Activated CD4-positive, alpha-beta T cell treated with anti-CD3 and anti-CD28 coated beads for 36 hours (primary cell): ENCODE data around the gene ERVFRD-1. TPM values are rescaled to one million over a fixed set of nuclear protein-coding genes. Genes with fewer than 3 reads are reported as not detected.

Experiments
- ATAC-seq: fragments of 200-7000 bp; cut with Tn5 transposase; one replicate; pipeline ENCODE4 v1.10.0; 2021; ENCODE audit warnings: mild to moderate bottlenecking, moderate library complexity
- CTCF ChIA-PET: fragments of 350-600 bp; sonication (Branson Sonifier 250); formaldehyde crosslinking; loops from one replicate; lab custom pipeline; 2021; ENCODE audit warnings: antibody characterized with exemption; lab: Charles Lee
- POLR2A ChIA-PET: fragments of 350-600 bp; sonication (Branson Sonifier 250); formaldehyde crosslinking; loops from one replicate; lab custom pipeline; 2021; ENCODE audit warnings: antibody characterized with exemption, inconsistent platforms; lab: Charles Lee
- DNase-seq: peaks from one replicate; pipeline ENCODE4 v3.0.0-alpha.2; 2020
- H3K27ac Mint-ChIP-seq: one replicate; pipeline ENCODE4 v1.8.0; 2021; ENCODE audit warnings: mixed read lengths
- H3K27me3 Mint-ChIP-seq: one replicate; pipeline ENCODE4 v1.8.0; 2021; ENCODE audit warnings: mixed read lengths
- H3K36me3 Mint-ChIP-seq: one replicate; pipeline ENCODE4 v1.8.0; 2021; ENCODE audit warnings: low read depth, mixed read lengths
- H3K4me1 Mint-ChIP-seq: one replicate; pipeline ENCODE4 v1.8.0; 2021; ENCODE audit warnings: mixed read lengths
- H3K4me3 Mint-ChIP-seq: one replicate; pipeline ENCODE4 v1.8.0; 2021; ENCODE audit warnings: mild to moderate bottlenecking, moderate library complexity, mixed read lengths
- H3K9me3 Mint-ChIP-seq: one replicate; pipeline ENCODE4 v1.8.0; 2021; ENCODE audit warnings: low read depth, mixed read lengths
- intact Hi-C, 2 experiments: fragments of 100-400 bp; cut with DNase I in 1 of 2; cut with micrococcal nuclease in 1 of 2; formaldehyde crosslinking; loops; one replicate each; pipeline versions ENCODE4 v1.14.2 to v1.15.1; 2022 to 2024; cut with DNase I, micrococcal nuclease
- total RNA-seq, 2 experiments: library from RNA; stranded (reverse); gene quantifications; one replicate each; pipeline ENCODE4 v1.2.3, GENCODE V29; 2021

ERVFRD-1 gene
- total RNA-seq, 2 experiments from 2014 or later: not detected

DNA sequence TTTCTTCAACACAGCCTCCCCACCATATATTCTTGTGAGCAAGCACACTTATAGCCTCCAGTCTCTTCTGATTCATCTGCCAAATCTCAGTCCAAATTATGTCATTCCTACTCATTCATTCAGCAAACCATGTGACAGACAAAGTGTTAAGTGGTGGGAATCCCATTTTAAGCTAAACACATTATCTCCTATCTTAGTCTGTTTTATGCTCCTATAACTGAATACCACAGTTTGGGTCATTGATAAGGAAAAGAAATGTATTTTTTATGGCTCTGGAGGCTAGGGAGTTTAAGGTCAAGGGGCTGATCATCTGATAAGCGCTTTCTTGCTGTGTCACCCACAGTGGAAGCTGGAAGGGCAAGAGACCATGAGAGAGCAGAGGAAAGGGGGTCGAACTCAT lies 41.8 kb downstream of the ERVFRD-1 start:
- Mint-ChIP-seq H3K27me3 (peaks cover 2% of the 10 kb centered on the region), H3K4me1 (no peaks in the 10 kb centered on the region), H3K4me3 (no peak overlapping the region), H3K9me3 (no peaks in the 10 kb centered on the region), H3K36me3 (no peaks in the 10 kb centered on the region), H3K27ac (no peak overlapping the region)
- intact Hi-C loops: loop anchor here (1.0 to 10.0 kb wide), 4 partner anchors 115 to 591 kb away; no protein-coding TSS in a partner anchor
- POLR2A ChIA-PET: no interaction called here
- no peak for DNase-seq
- CTCF ChIA-PET: interaction anchor here (0.6 to 4.2 kb wide), 9 partner anchors 14 to 946 kb away, joined by 3 to 52 read pairs (median 4); partner anchors contain the start of gene SYCP2L
- ATAC-seq: no peak

DNA sequence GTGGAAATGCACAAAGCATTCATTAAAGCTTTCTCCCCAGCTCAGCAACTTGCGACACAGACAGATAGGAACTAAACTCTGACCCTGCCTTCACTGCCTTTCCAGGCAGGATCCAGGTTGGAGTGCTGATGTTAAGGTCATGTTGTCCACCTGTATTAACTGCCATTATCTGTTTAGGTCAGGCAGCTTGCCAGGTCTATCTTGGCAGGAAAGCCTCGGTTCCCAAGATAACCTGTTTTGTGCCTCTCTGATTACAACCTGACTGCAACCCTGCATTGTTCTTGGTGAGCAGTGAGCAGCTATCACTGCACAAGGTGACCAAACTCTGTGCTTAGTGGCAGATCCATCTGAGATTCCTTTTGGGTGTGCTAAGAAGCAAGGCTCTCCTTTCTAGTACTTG lies 44.2 kb downstream of the ERVFRD-1 start:
- POLR2A ChIA-PET: no interaction called here
- CTCF ChIA-PET: interaction anchor here (0.6 to 5.9 kb wide), 9 partner anchors 8 to 589 kb away, joined by 3 to 27 read pairs (median 4); no protein-coding TSS in a partner anchor
- Mint-ChIP-seq H3K4me1 (no peaks in the 10 kb centered on the region), H3K9me3 (no peaks in the 10 kb centered on the region), H3K27me3 (peaks cover 2% of the 10 kb centered on the region), H3K4me3 (no peak overlapping the region), H3K36me3 (no peaks in the 10 kb centered on the region), H3K27ac (no peak overlapping the region)
- DNase-seq (no peak), ATAC-seq (no peak)
- intact Hi-C loops: loop anchor here in 1 of 2 experiments (5.0 to 10.0 kb wide), 2 partner anchors 223 to 265 kb away; no protein-coding TSS in a partner anchor

DNA sequence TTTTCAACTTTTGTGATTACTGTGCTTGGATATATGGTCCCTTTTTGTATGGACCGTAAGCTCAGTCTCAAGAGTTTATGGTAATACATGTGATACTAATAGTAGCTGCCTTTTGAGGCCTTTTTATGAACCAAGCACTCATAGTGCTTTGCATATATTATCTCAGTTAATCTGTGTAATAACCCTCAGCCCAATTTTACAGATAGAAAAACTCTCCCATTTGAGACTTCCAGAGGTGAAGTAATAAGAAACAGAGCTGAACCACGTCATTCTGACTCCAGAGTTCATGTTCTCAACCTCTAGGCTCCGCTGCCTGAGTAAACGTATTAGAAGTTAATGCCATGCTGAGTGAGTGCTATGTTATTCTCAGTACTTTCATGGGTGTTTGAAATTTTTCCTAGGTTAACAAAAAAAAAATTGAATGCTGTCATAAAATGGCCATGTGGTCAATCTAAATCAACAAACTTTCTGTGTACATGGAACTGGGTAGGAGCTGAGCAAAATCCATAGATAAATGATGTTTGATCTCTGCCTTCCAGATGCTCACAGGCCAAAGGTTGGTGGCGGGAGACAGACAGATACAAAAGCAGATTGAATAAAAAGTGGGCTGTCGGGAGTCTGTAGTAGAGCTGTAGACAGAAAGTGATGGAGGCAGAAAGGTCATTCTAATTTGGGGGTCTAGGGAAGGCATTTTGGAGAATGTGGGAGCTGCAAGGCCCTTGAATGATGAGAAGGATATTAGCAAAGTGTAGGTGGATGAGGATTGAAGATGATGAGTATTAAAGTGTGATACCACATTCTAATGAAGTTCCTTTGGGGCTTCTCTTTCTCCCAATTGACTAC lies 44.8 kb downstream of the ERVFRD-1 start:
- Mint-ChIP-seq H3K9me3 (no peaks in the 10 kb centered on the region), H3K4me1 (no peaks in the 10 kb centered on the region), H3K4me3 (no peak overlapping the region), H3K36me3 (no peaks in the 10 kb centered on the region), H3K27ac (no peak overlapping the region), H3K27me3 (peaks cover 2% of the 10 kb centered on the region)
- DNase-seq (no peak), ATAC-seq (no peak)
- intact Hi-C loops: loop anchor here in 1 of 2 experiments (5.0 to 10.0 kb wide), 2 partner anchors 222 to 264 kb away; no protein-coding TSS in a partner anchor
- ChIA-PET POLR2A (interaction anchor here (0.7 kb wide), 1 partner anchor 465 kb away, joined by 3 read pairs; no protein-coding TSS in a partner anchor), CTCF (interaction anchor here (0.5 to 5.9 kb wide), 11 partner anchors 9 to 1544 kb away, joined by 3 to 27 read pairs (median 4); no protein-coding TSS in a partner anchor)

DNA sequence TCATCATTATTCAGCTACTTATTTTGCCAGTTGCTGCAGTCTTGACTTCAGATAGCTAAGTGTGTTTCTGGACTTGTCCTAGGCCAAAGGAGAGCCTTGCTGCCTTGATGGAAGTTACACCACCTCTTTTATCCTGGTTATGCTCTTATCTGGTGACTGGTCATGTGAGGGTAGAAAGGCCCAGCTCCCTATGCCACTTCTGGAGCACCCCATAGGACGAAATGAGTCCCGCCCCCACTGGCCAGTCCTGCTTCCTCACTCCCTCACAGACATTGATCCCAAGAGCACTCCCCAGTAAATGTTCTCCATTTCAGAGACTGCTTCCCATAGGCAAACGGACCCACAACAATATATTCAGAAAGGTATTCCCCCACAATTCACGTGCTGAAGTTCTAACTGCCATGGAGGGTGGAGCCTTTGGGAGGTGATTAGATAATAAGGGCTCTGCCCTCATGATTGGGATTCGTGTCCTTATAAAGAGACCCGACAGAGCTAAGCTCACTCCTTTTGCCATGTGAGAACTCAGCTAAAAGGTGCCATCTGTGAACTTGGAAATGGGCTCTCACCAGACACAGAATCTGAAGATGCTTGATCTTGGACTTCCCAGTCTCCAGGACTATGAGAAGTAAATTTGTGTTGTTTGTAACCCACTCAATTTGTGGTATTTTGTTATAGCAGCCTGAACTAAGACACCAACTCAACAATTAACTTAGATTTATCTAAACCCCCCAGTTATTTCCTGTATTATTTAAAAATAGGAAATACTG lies 45.9 kb downstream of the ERVFRD-1 start:
- ATAC-seq (no peak), DNase-seq (no peak)
- H3K36me3 Mint-ChIP-seq: no peaks in the 10 kb centered on the region
- H3K4me1 Mint-ChIP-seq: no peaks in the 10 kb centered on the region
- ChIA-PET CTCF (interaction anchor here (0.5 to 5.9 kb wide), 6 partner anchors 9 to 1543 kb away, joined by 3 to 27 read pairs (median 5); no protein-coding TSS in a partner anchor), POLR2A (no interaction called here)
- no peak overlapping the region for H3K27ac Mint-ChIP-seq
- peaks cover under 1% of the 10 kb centered on the region for H3K27me3 Mint-ChIP-seq
- intact Hi-C loops: loop anchor here in 1 of 2 experiments (5.0 to 10.0 kb wide), 2 partner anchors 221 to 263 kb away; no protein-coding TSS in a partner anchor
- no peak overlapping the region for H3K4me3 Mint-ChIP-seq
- no peaks in the 10 kb centered on the region for H3K9me3 Mint-ChIP-seq

DNA sequence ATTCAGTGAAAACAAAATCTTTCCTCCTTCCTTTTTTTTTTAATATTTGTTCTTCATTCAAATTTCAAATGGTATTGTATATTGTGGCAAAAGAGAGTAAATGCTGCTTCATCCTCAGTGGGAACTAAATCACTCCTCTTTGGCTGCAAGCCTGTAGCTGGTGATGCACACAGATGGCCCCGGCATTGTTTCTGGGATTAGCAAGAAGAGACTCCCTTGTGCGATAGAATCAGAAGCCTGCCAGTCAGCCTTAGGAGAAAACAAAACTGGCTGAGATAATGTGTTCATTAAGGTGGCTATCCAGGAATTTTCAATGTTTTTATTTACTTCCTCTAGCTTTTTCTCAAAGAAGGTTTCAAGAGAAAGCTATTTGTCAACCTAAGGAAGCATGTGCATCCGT lies 46.7 kb downstream of the ERVFRD-1 start:
- CTCF ChIA-PET: interaction anchor here (0.7 to 5.9 kb wide), 5 partner anchors 10 to 586 kb away, joined by 3 to 27 read pairs (median 4); no protein-coding TSS in a partner anchor
- POLR2A ChIA-PET: interaction anchor here (0.7 kb wide), 1 partner anchor 406 kb away, joined by 3 read pairs; no protein-coding TSS in a partner anchor
- Mint-ChIP-seq H3K9me3 (no peaks in the 10 kb centered on the region), H3K36me3 (no peaks in the 10 kb centered on the region), H3K4me3 (no peak overlapping the region), H3K4me1 (no peaks in the 10 kb centered on the region), H3K27ac (no peak overlapping the region), H3K27me3 (no peaks in the 10 kb centered on the region)
- no peak for ATAC-seq
- intact Hi-C loops: loop anchor here in 1 of 2 experiments (5.0 to 10.0 kb wide), 2 partner anchors 220 to 263 kb away; no protein-coding TSS in a partner anchor
- no peak for DNase-seq

DNA sequence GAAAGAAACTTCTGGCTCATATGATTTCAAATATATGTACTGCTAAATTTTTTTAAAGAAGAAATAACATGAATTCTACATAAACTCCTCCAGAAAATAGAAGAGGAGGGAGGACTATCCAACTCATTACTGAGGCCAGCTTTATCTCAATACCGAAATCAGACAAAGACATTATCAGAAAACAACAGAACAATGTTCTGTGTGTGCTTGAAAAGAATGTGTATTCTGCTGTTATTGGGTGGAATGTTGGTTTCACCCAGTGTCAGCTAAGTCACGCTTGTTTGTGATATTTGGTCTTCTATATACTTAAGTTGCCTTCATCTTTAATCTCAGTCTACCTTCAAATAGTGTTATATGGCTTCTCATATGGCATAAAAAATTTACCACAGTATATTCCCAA lies 48.8 kb downstream of the ERVFRD-1 start:
- no peak overlapping the region for H3K4me3 Mint-ChIP-seq
- intact Hi-C loops: loop anchor here in 1 of 2 experiments (10.0 kb wide), 1 partner anchor 218 kb away; no protein-coding TSS in a partner anchor
- CTCF ChIA-PET: interaction anchor here (1.1 to 5.9 kb wide), 3 partner anchors 11 to 108 kb away, joined by 3 to 27 read pairs (median 3); no protein-coding TSS in a partner anchor
- no peaks in the 10 kb centered on the region for H3K4me1 Mint-ChIP-seq
- POLR2A ChIA-PET: no interaction called here
- H3K27me3 Mint-ChIP-seq: no peaks in the 10 kb centered on the region
- ATAC-seq: no peak
- H3K36me3 Mint-ChIP-seq: no peaks in the 10 kb centered on the region
- H3K27ac Mint-ChIP-seq: no peak overlapping the region
- no peaks in the 10 kb centered on the region for H3K9me3 Mint-ChIP-seq
- no peak for DNase-seq

DNA sequence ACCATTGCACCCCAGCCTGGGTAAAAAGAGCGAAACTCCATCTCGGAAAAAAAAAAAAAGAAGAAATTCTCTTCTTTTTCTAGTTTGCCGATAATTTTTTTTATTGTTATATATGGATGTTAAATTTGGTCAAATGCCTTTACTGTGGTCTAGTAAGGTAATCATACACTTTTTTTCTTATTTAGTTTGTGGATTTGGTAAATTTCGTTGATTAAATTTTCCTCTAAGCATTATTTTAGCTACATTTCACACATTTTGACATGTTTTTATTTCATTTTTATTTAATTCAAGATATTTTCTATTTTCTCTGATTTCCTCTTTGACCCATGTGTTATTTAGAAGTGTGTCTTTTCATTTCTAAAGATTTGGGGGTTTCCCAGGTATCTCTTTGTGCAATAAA lies 49.4 kb downstream of the ERVFRD-1 start:
- ATAC-seq (no peak), DNase-seq (no peak)
- H3K9me3 Mint-ChIP-seq: no peaks in the 10 kb centered on the region
- H3K36me3 Mint-ChIP-seq: no peaks in the 10 kb centered on the region
- H3K4me3 Mint-ChIP-seq: no peak overlapping the region
- H3K27ac Mint-ChIP-seq: no peak overlapping the region
- no peaks in the 10 kb centered on the region for H3K27me3 Mint-ChIP-seq
- POLR2A ChIA-PET: no interaction called here
- intact Hi-C loops: loop anchor here in 1 of 2 experiments (10.0 kb wide), 1 partner anchor 217 kb away; no protein-coding TSS in a partner anchor
- H3K4me1 Mint-ChIP-seq: no peaks in the 10 kb centered on the region
- CTCF ChIA-PET: interaction anchor here (0.6 to 5.9 kb wide), 4 partner anchors 12 to 107 kb away, joined by 3 to 27 read pairs (median 3); no protein-coding TSS in a partner anchor

DNA sequence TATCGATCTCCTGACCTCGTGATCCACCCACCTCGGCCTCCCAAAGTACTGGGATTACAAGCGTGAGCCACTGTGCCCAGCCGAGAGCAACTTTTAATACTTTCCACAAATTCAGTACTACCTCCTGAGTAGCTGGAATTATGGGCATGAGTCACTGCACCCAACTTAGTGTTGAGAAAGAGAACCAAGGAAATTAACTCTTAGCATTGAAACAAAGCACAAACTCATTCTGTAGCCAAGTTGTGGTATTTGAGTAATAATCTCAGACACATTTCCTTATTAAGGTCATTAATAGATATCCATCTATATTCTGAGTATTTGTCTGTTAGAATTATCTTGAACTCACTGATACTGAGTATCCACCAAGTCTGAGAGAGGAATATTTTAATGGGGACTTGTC lies 53.1 kb downstream of the ERVFRD-1 start:
- no peak for ATAC-seq
- Mint-ChIP-seq H3K27ac (no peak overlapping the region), H3K4me3 (no peak overlapping the region), H3K36me3 (no peaks in the 10 kb centered on the region), H3K9me3 (no peaks in the 10 kb centered on the region), H3K27me3 (peaks cover 2% of the 10 kb centered on the region), H3K4me1 (no peaks in the 10 kb centered on the region)
- ChIA-PET CTCF (interaction anchor here (1.5 kb wide), 1 partner anchor 15 kb away, joined by 4 read pairs; no protein-coding TSS in a partner anchor), POLR2A (no interaction called here)
- intact Hi-C loops: no loop called here
- no peak for DNase-seq

DNA sequence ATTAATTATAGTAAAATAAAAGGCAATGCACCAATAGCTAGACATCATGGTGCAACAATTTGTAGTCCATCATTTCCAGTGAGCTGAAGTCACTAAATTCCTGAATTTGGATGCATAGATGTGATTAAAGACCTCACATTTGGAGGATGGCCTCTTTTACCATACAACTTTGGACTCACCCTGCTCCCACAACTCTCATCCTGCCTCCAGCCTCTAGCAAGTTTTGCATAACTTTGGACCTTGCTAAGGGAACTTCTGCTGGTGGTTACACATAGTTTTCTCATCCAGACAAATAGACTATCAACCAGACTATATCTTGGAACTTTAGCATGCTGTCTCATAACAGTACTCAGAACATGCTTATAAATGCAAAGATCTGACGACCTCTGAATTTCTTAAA lies 54.7 kb downstream of the ERVFRD-1 start:
- ATAC-seq: no peak
- Mint-ChIP-seq H3K4me1 (no peaks in the 10 kb centered on the region), H3K27ac (no peak overlapping the region), H3K36me3 (no peaks in the 10 kb centered on the region), H3K9me3 (no peaks in the 10 kb centered on the region), H3K27me3 (peaks cover 8% of the 10 kb centered on the region), H3K4me3 (no peak overlapping the region)
- ChIA-PET POLR2A (interaction anchor here (0.6 kb wide), 1 partner anchor 551 kb away, joined by 3 read pairs; no protein-coding TSS in a partner anchor), CTCF (interaction anchor here (1.1 to 2.2 kb wide), 4 partner anchors 12 to 579 kb away, joined by 3 to 11 read pairs (median 5); no protein-coding TSS in a partner anchor)
- DNase-seq: no peak
- intact Hi-C loops: no loop called here

DNA sequence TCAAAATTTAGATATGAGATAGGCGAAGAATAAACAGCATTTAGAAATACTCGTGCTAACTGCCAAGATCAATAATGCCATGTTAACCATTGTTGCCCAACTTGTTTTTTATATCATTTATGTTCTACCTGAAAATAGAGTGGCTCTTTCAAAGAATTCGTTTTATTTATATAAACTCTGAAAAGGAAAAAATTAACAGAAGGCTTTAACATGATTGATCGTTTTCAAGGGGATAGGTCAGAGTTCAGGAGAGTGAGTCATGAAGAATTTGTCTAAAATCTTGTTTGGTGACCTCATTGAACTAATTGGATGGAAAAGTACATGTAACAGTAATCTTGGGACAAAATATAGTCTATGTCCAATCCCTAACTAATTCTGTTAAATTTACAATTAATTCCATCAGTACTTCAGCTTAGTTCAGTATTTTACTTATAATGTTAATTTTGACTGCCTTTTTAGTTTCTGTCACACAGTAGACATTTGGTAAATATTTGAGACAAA lies 56.3 kb downstream of the ERVFRD-1 start:
- Mint-ChIP-seq H3K27ac (no peak overlapping the region), H3K9me3 (no peaks in the 10 kb centered on the region), H3K36me3 (no peaks in the 10 kb centered on the region), H3K4me1 (no peaks in the 10 kb centered on the region), H3K4me3 (no peak overlapping the region), H3K27me3 (peaks cover 17% of the 10 kb centered on the region)
- ATAC-seq (no peak), DNase-seq (no peak)
- ChIA-PET CTCF (interaction anchor here (1.4 to 2.2 kb wide), 3 partner anchors 10 to 21 kb away, joined by 4 to 11 read pairs (median 4); no protein-coding TSS in a partner anchor), POLR2A (no interaction called here)
- intact Hi-C loops: no loop called here
